ENCODE measurements around the gene HCN3. TPM values are rescaled to one million over a fixed set of nuclear protein-coding genes. Genes with fewer than 3 reads are reported as not detected.
"Not testable (repeated sequence)": the region's sequence is repeated elsewhere in the genome, so short reads cannot be mapped to it uniquely, and the experiment has no call there.

Gene HCN3
- total RNA-seq, 1 experiment from 2014 or later, result 5.4 TPM

- H2BK12ac ChIP-seq (ENCODE audit: insufficient read length, low read depth, low read length), result no peak overlapping the region
- no peak for TF ChIP-seq CTCF (conservative IDR thresholded peaks at IDR 0.05)
- H3K27ac ChIP-seq (ENCODE audit: insufficient read length, low read depth, low read length), result no peak overlapping the region
- WGBS (ENCODE audit: extremely low coverage, insufficient read length, low lambda C conversion rate), result no CpG with 5 or more reads among the region's 21 CpGs
- H3K4ac ChIP-seq (ENCODE audit: low read depth, low read length), result no peak overlapping the region
- no peak overlapping the region for H2BK120ac ChIP-seq (ENCODE audit: low read depth, low read length, poor library complexity, severe bottlenecking)
- H3K23ac ChIP-seq (ENCODE audit: insufficient read length, low read depth, low read length), result no peak overlapping the region
- H4K20me1 ChIP-seq (ENCODE audit: control insufficient read depth, insufficient read depth, insufficient read length), result no peaks in the 10 kb centered on the region
- no peak overlapping the region for H3K18ac ChIP-seq (ENCODE audit: insufficient read length, low read depth, low read length)
- no peak overlapping the region for H3K56ac ChIP-seq (ENCODE audit: insufficient read length, low read depth, low read length)
- H3K36me3 Mint-ChIP-seq (ENCODE audit: insufficient read depth in 1 of 3, low read depth in 3 of 3), result peaks cover 0 to 7% (median 2%) of the 10 kb centered on the region in 3 experiments; a peak in 3 of 7 replicates
- H3K9me3 Mint-ChIP-seq, result no peaks in the 10 kb centered on the region
- H3T11ph ChIP-seq (ENCODE audit: low read length), result no peak overlapping the region
- no peak overlapping the region for H3K4me2 ChIP-seq (ENCODE audit: insufficient read depth, insufficient read length, low read length)
- H2AFZ ChIP-seq (ENCODE audit: low read length), result no peak overlapping the region
- peaks cover 2% of the 10 kb centered on the region for H3K27me3 Mint-ChIP-seq (ENCODE audit: low read depth)
- H2BK20ac ChIP-seq (ENCODE audit: low read depth, low read length, poor library complexity, severe bottlenecking), result no peak overlapping the region
- no peaks in the 10 kb centered on the region for H3K27me3 ChIP-seq (ENCODE audit: insufficient read depth, low read length)
- H3K9me3 ChIP-seq (ENCODE audit: control insufficient read depth, low read depth, low read length), result no peaks in the 10 kb centered on the region
- no peak for DNase-seq
- H3K4me1 Mint-ChIP-seq, result no peaks in the 10 kb centered on the region
- no peaks in the 10 kb centered on the region for H3K4me1 ChIP-seq (ENCODE audit: insufficient read depth, low read length)
- no peak overlapping the region for H3K27ac Mint-ChIP-seq
- H3K4me3 Mint-ChIP-seq, result no peak overlapping the region
- H2BK5ac ChIP-seq (ENCODE audit: insufficient read length, low read length), result no peak overlapping the region
- H3K23me2 ChIP-seq (ENCODE audit: insufficient read length, low read depth, low read length, poor library complexity, severe bottlenecking), result no peaks in the 10 kb centered on the region
- H4K8ac ChIP-seq (replicated peaks; ENCODE audit: insufficient read length, low read depth, low read length), result no peak overlapping the region
- H4K5ac ChIP-seq (ENCODE audit: insufficient read length, low read depth, low read length), result no peak overlapping the region
- H4K91ac ChIP-seq (ENCODE audit: insufficient read length, low read depth, low read length), result no peak overlapping the region
- no peaks in the 10 kb centered on the region for H3K79me1 ChIP-seq (ENCODE audit: insufficient read depth, low read depth, low read length, poor library complexity, severe bottlenecking)
- H2AK5ac ChIP-seq (ENCODE audit: insufficient read length, low read length), result no peak overlapping the region
- no peak overlapping the region for H2BK15ac ChIP-seq (ENCODE audit: low read depth, low read length)
- no peaks in the 10 kb centered on the region for H3K79me2 ChIP-seq (ENCODE audit: insufficient read depth, low read length)
- no peak overlapping the region for H3K9ac ChIP-seq (ENCODE audit: extremely low read depth, insufficient read length, low read length)
- no peak overlapping the region for H3K14ac ChIP-seq (ENCODE audit: insufficient read depth, low read length)
Measured at GRCh38 chr1:155287987-155288543, 10.8 kb downstream of the HCN3 start.

GRCh38 chr1:155291006-155291405 is 13.7 kb downstream of the HCN3 start:
- not testable (repeated sequence) for H3K23ac ChIP-seq (ENCODE audit: insufficient read length, low read depth, low read length); H2AK5ac ChIP-seq (ENCODE audit: insufficient read length, low read length); H3K4me1 ChIP-seq (ENCODE audit: insufficient read depth, low read length); H4K8ac ChIP-seq (replicated peaks; ENCODE audit: insufficient read length, low read depth, low read length); H3K27me3 ChIP-seq (ENCODE audit: insufficient read depth, low read length); H3K79me1 ChIP-seq (ENCODE audit: insufficient read depth, low read depth, low read length, poor library complexity, severe bottlenecking); H3K36me3 Mint-ChIP-seq (ENCODE audit: insufficient read depth in 1 of 3, low read depth in 3 of 3); H2BK5ac ChIP-seq (ENCODE audit: insufficient read length, low read length); H3K27ac Mint-ChIP-seq; H2BK12ac ChIP-seq (ENCODE audit: insufficient read length, low read depth, low read length); H3K4ac ChIP-seq (ENCODE audit: low read depth, low read length); H2BK20ac ChIP-seq (ENCODE audit: low read depth, low read length, poor library complexity, severe bottlenecking); H3K4me1 Mint-ChIP-seq; H3K9me3 Mint-ChIP-seq; H3K4me3 Mint-ChIP-seq; H2BK15ac ChIP-seq (ENCODE audit: low read depth, low read length); H3K27ac ChIP-seq (ENCODE audit: insufficient read length, low read depth, low read length); H4K91ac ChIP-seq (ENCODE audit: insufficient read length, low read depth, low read length); H4K20me1 ChIP-seq (ENCODE audit: control insufficient read depth, insufficient read depth, insufficient read length); H3K79me2 ChIP-seq (ENCODE audit: insufficient read depth, low read length); H3K9ac ChIP-seq (ENCODE audit: extremely low read depth, insufficient read length, low read length); H3K18ac ChIP-seq (ENCODE audit: insufficient read length, low read depth, low read length); H4K5ac ChIP-seq (ENCODE audit: insufficient read length, low read depth, low read length); H3K14ac ChIP-seq (ENCODE audit: insufficient read depth, low read length); H3T11ph ChIP-seq (ENCODE audit: low read length); H3K4me2 ChIP-seq (ENCODE audit: insufficient read depth, insufficient read length, low read length); H3K9me3 ChIP-seq (ENCODE audit: control insufficient read depth, low read depth, low read length); DNase-seq; H3K56ac ChIP-seq (ENCODE audit: insufficient read length, low read depth, low read length); H2AFZ ChIP-seq (ENCODE audit: low read length); H2BK120ac ChIP-seq (ENCODE audit: low read depth, low read length, poor library complexity, severe bottlenecking)
- peaks cover 16% of the 10 kb centered on the region for H3K27me3 Mint-ChIP-seq (ENCODE audit: low read depth)
- WGBS (ENCODE audit: extremely low coverage, insufficient read length, low lambda C conversion rate), result no CpG with 5 or more reads among the region's 10 CpGs
- H3K23me2 ChIP-seq (ENCODE audit: insufficient read length, low read depth, low read length, poor library complexity, severe bottlenecking), result peaks cover 12% of the 10 kb centered on the region

Data from H9 (cell line).